CD4-positive, alpha-beta T cell (primary cell): ENCODE data around the gene ACKR2. TPM values are rescaled to one million over a fixed set of nuclear protein-coding genes. Genes with fewer than 3 reads are reported as not detected.

ENCODE experiments used
- ATAC-seq: fragments of 200-7000 bp; cut with Tn5 transposase; one replicate; pipeline ENCODE4 v1.10.0; 2022; ENCODE audit warnings: mild to moderate bottlenecking; ENCODE audit not compliant: poor library complexity
- CTCF ChIA-PET: fragments of 350-600 bp; sonication (Branson Sonifier 250); formaldehyde crosslinking; loops from one replicate; lab custom pipeline; 2021; ENCODE audit warnings: antibody characterized with exemption, inconsistent platforms; lab: Charles Lee
- POLR2A ChIA-PET: fragments of 350-600 bp; sonication (Branson Sonifier 250); formaldehyde crosslinking; loops from one replicate; lab custom pipeline; 2021; ENCODE audit warnings: antibody characterized with exemption, inconsistent platforms; lab: Charles Lee
- DNase-seq, 14 experiments: peaks; one replicate each; pipeline ENCODE4 v3.0.0-alpha.2; 2013 to 2020; ENCODE audit warnings: mixed read lengths in 2 of 14
- H3K27ac ChIP-seq, 2 donors: one replicate each; pipeline versions ENCODE4 v1.5.1 to v1.7.0; 2013; ENCODE audit warnings: low read length in 2 of 2, low read depth in 1 of 2, mild to moderate bottlenecking in 1 of 2
- H3K27me3 ChIP-seq, 2 experiments: 1 replicate in 1 of 2; 2 replicates in 1 of 2; pipeline versions ENCODE4 v1.6.1 to v1.7.0; 2013; ENCODE audit warnings: low read length in 2 of 2, control low read depth in 1 of 2, mild to moderate bottlenecking in 1 of 2, moderate library complexity in 1 of 2; ENCODE audit not compliant: insufficient read depth in 2 of 2, control insufficient read depth in 1 of 2
- H3K36me3 ChIP-seq: one replicate; pipeline ENCODE4 v1.6.1; 2013; ENCODE audit warnings: low read length, control low read depth; ENCODE audit not compliant: insufficient read depth
- H3K4me1 ChIP-seq: one replicate; pipeline ENCODE4 v1.6.1; 2013; ENCODE audit warnings: low read length, control low read depth; ENCODE audit not compliant: insufficient read depth
- H3K4me3 ChIP-seq: one replicate; pipeline ENCODE4 v1.5.1; 2013; ENCODE audit warnings: mild to moderate bottlenecking, low read length, moderate library complexity
- H3K9me3 ChIP-seq, 2 experiments: 1 replicate in 1 of 2; 2 replicates in 1 of 2; pipeline versions ENCODE4 v1.6.1 to v1.7.0; 2013; ENCODE audit warnings: low read length in 2 of 2, mild to moderate bottlenecking in 2 of 2, control low read depth in 1 of 2, moderate library complexity in 1 of 2; ENCODE audit not compliant: control insufficient read depth in 1 of 2, insufficient read depth in 1 of 2
- H3K27ac Mint-ChIP-seq: one replicate; pipeline ENCODE4 v1.8.0; 2020; ENCODE audit warnings: mixed read lengths
- H3K27me3 Mint-ChIP-seq: one replicate; pipeline ENCODE4 v1.8.0; 2021; ENCODE audit warnings: mixed read lengths
- H3K36me3 Mint-ChIP-seq: one replicate; pipeline ENCODE4 v1.8.0; 2021; ENCODE audit warnings: low read depth, mixed read lengths
- H3K4me1 Mint-ChIP-seq: one replicate; pipeline ENCODE4 v1.8.0; 2021; ENCODE audit warnings: low read depth, mixed read lengths
- H3K4me3 Mint-ChIP-seq: one replicate; pipeline ENCODE4 v1.8.0; 2020; ENCODE audit warnings: mild to moderate bottlenecking, mixed read lengths
- H3K9me3 Mint-ChIP-seq: one replicate; pipeline ENCODE4 v1.8.0; 2020; ENCODE audit warnings: mixed read lengths
- intact Hi-C, 2 experiments: fragments of 100-400 bp; cut with DNase I in 1 of 2; cut with micrococcal nuclease in 1 of 2; formaldehyde crosslinking; loops; one replicate each; pipeline versions ENCODE4 v1.15.1 to v1.9.0; 2023 to 2025; cut with DNase I, micrococcal nuclease
- total RNA-seq, 174 experiments: library from RNA in 2 of 174; stranded (reverse) in 2 of 174; gene quantifications; one replicate each; pipeline ENCODE4 v1.2.3 and lab custom pipeline; 2021 to 2026
- TF ChIP-seq, protein P1 (sequence below): fragments of 200-600 bp; IDR thresholded peaks from one replicate; pipeline ENCODE4 v1.8.0; 2022; ENCODE audit warnings: antibody characterized with exemption, mild to moderate bottlenecking

ACKR2 gene
- total RNA-seq, 2 experiments from 2014 or later: 0.42 TPM; not detected in 1

- Histone ChIP-seq H3K36me3 (no peaks in the 10 kb centered on the region), H3K27ac (no peak overlapping the region), H3K27me3 (no peaks in the 10 kb centered on the region), H3K9me3 (no peaks in the 10 kb centered on the region), H3K4me3 (no peak overlapping the region), H3K4me1 (peaks cover 11% of the 10 kb centered on the region)
- Mint-ChIP-seq H3K4me3 (no peak overlapping the region), H3K27me3 (no peaks in the 10 kb centered on the region), H3K4me1 (peaks cover 7% of the 10 kb centered on the region), H3K27ac (no peak overlapping the region), H3K36me3 (no peaks in the 10 kb centered on the region), H3K9me3 (no peaks in the 10 kb centered on the region)
- TF ChIP-seq, protein P1, sequence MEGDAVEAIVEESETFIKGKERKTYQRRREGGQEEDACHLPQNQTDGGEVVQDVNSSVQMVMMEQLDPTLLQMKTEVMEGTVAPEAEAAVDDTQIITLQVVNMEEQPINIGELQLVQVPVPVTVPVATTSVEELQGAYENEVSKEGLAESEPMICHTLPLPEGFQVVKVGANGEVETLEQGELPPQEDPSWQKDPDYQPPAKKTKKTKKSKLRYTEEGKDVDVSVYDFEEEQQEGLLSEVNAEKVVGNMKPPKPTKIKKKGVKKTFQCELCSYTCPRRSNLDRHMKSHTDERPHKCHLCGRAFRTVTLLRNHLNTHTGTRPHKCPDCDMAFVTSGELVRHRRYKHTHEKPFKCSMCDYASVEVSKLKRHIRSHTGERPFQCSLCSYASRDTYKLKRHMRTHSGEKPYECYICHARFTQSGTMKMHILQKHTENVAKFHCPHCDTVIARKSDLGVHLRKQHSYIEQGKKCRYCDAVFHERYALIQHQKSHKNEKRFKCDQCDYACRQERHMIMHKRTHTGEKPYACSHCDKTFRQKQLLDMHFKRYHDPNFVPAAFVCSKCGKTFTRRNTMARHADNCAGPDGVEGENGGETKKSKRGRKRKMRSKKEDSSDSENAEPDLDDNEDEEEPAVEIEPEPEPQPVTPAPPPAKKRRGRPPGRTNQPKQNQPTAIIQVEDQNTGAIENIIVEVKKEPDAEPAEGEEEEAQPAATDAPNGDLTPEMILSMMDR: no peak
- POLR2A ChIA-PET: no interaction called here
- CTCF ChIA-PET: no interaction called here
- intact Hi-C loops: no loop called here
- peak in 3 of 14 experiments; percentile 25 to 36 (median 33) for DNase-seq
- peak; percentile 44 for ATAC-seq
These were observed 37.7 kb downstream of the ACKR2 start for GRCh38 chr3:42846685-42847522.

DNA sequence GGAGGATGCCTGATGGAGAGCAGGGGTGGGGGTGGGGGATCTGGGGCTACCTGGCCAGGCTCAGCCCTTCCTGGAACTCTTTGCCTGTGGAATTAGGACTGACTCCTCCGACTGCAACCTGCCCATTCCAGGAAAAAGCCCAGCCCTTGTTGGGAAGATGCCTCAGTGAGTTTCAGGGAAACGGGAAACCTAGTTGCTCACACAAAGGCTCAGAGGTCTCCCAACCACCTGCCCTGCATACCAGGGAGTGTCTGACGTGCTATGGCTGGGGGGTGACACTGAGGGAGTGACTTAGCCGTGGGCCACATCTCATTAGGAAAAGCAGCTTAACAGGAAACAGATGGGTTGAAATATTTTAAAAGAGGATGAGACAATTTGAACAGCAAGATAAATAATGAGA, 38.5 kb downstream of the ACKR2 start:
- ChIA-PET CTCF (interaction anchor here (0.7 kb wide), 2 partner anchors 30 to 636 kb away, joined by 3 to 4 read pairs; no protein-coding TSS in a partner anchor), POLR2A (no interaction called here)
- TF ChIP-seq, protein P1: no peak
- intact Hi-C loops: no loop called here
- ATAC-seq (no peak), DNase-seq (no peak)
- no peaks in the 10 kb centered on the region for H3K36me3 Mint-ChIP-seq
- Histone ChIP-seq H3K36me3 (no peaks in the 10 kb centered on the region), H3K4me1 (peaks cover 11% of the 10 kb centered on the region), H3K4me3 (no peak overlapping the region), H3K27ac (no peak overlapping the region), H3K27me3 (no peaks in the 10 kb centered on the region), H3K9me3 (no peaks in the 10 kb centered on the region)
- H3K4me1 Mint-ChIP-seq: peaks cover 7% of the 10 kb centered on the region
- H3K27ac Mint-ChIP-seq: no peak overlapping the region
- H3K4me3 Mint-ChIP-seq: no peak overlapping the region
- H3K9me3 Mint-ChIP-seq: no peaks in the 10 kb centered on the region
- H3K27me3 Mint-ChIP-seq: no peaks in the 10 kb centered on the region

DNA sequence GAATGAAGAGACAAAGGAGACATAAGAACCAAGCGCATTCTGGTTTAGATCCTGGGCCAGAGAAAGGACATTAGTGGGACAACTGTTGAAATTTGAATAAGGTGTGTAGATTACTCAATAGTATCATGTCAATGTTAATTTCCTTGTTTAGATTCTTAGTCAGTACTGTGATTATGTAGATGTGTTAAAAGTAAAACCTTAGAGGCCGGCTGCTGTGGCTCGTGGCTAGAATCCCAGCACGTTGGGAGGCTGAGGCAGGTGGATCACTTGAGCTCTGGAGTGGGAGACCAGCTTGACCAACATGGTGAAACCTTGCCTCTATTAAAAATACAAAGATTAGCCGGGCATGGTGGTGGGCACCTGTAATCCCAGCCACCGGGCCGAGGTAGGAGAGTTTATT, 39.8 kb downstream of the ACKR2 start:
- no peak overlapping the region for H3K4me3 Mint-ChIP-seq
- Histone ChIP-seq H3K27ac (no peak overlapping the region), H3K9me3 (no peaks in the 10 kb centered on the region), H3K4me1 (peaks cover 11% of the 10 kb centered on the region), H3K36me3 (no peaks in the 10 kb centered on the region), H3K4me3 (no peak overlapping the region), H3K27me3 (no peaks in the 10 kb centered on the region)
- no peaks in the 10 kb centered on the region for H3K9me3 Mint-ChIP-seq
- intact Hi-C loops: no loop called here
- no peak overlapping the region for H3K27ac Mint-ChIP-seq
- H3K27me3 Mint-ChIP-seq: no peaks in the 10 kb centered on the region
- no peaks in the 10 kb centered on the region for H3K36me3 Mint-ChIP-seq
- ChIA-PET CTCF (no interaction called here), POLR2A (no interaction called here)
- TF ChIP-seq, protein P1: no peak
- no peak for DNase-seq
- ATAC-seq: no peak
- peaks cover 7% of the 10 kb centered on the region for H3K4me1 Mint-ChIP-seq
